Neural progenitor cell (in vitro differentiated cells): ENCODE measurements around the gene ITPK1.

Experiments used
- CTCF ChIP-seq: fragments of 200-600 bp; sonication (generic); IDR thresholded peaks from 2 replicates; pipeline ENCODE4 v1.5.1; 2017; ENCODE audit warnings: antibody characterized with exemption, mild to moderate bottlenecking
- EZH2 ChIP-seq: fragments of 200-600 bp; sonication (generic); IDR thresholded peaks from 2 replicates; pipeline ENCODE4 v1.6.1; 2017; ENCODE audit warnings: antibody characterized with exemption, mild to moderate bottlenecking, moderate library complexity
- EZH2phosphoT487 ChIP-seq: fragments of 200-600 bp; sonication (generic); IDR thresholded peaks from 2 replicates; pipeline ENCODE4 v1.6.1; 2017; ENCODE audit warnings: antibody characterized with exemption

GRCh38 chr14:93055651-93056115 lies 60.0 kb downstream of the ITPK1 start:
- TF ChIP-seq CTCF: no peak
- TF ChIP-seq EZH2phosphoT487: no peak
- TF ChIP-seq EZH2: no peak
